Stimulated activated CD8-positive, alpha-beta memory T cell treated with anti-CD3 and anti-CD28 coated beads, Interleukin-7, amount 100 ng/mL, for 24 hours (primary cell): ENCODE measurements around the gene TTLL11.

ENCODE experiments used
- DNase-seq: peaks from one replicate; pipeline ENCODE4 v3.0.0-alpha.2; 2020; ENCODE audit warnings: low read depth

TTLL11 gene

GRCh38 chr9:121852651-121853616 is 240.2 kb downstream of the TTLL11 start:
- no peak for DNase-seq

GRCh38 chr9:121852241-121852640 is 240.9 kb downstream of the TTLL11 start:
- DNase-seq: no peak

GRCh38 chr9:121851641-121852091 is 241.4 kb downstream of the TTLL11 start:
- no peak for DNase-seq

GRCh38 chr9:121850366-121850765 is 242.7 kb downstream of the TTLL11 start:
- DNase-seq: no peak

GRCh38 chr9:121849554-121849953 is 243.6 kb downstream of the TTLL11 start:
- no peak for DNase-seq

GRCh38 chr9:121844562-121844961 is 248.5 kb downstream of the TTLL11 start:
- DNase-seq: no peak

GRCh38 chr9:121844098-121844497 is 249.0 kb downstream of the TTLL11 start:
- DNase-seq: no peak

- DNase-seq: no peak
Observed at GRCh38 chr9:121842612-121842978, 250.5 kb downstream of the TTLL11 start.

- no peak for DNase-seq
Observed at GRCh38 chr9:121841771-121842611, 251.1 kb downstream of the TTLL11 start.

GRCh38 chr9:121840838-121841760 is 252.0 kb downstream of the TTLL11 start:
- DNase-seq: no peak

- no peak for DNase-seq
Observed at GRCh38 chr9:121839726-121840500, 253.2 kb downstream of the TTLL11 start.

- DNase-seq: no peak
Observed at GRCh38 chr9:121838746-121839669, 254.1 kb downstream of the TTLL11 start.

GRCh38 chr9:121837113-121837961 is 255.8 kb downstream of the TTLL11 start:
- no peak for DNase-seq

GRCh38 chr9:121836366-121836885 is 256.7 kb downstream of the TTLL11 start:
- no peak for DNase-seq

- no peak for DNase-seq
Observed at GRCh38 chr9:121835587-121836365, 257.3 kb downstream of the TTLL11 start.

GRCh38 chr9:121833061-121833460 is 260.0 kb downstream of the TTLL11 start:
- DNase-seq: no peak

- DNase-seq: no peak
Observed at GRCh38 chr9:121831869-121832268, 261.2 kb downstream of the TTLL11 start.
